GM19035 (cell line): Measurements from ENCODE around the gene LILRA1.
A peak's percentile ranks its signal among the peaks of the same experiment; 100 is the strongest.
"Not testable (repeated sequence)": the region's sequence is repeated elsewhere in the genome, so short reads cannot be mapped to it uniquely, and the experiment has no call there.

Experiments used
- ATAC-seq: cut with Tn5 transposase; IDR thresholded peaks from one replicate; pipeline ENCODE4 v1.9.1; 2021; ENCODE audit not compliant: unreplicated experiment

LILRA1 gene

GRCh38 chr19:54576411-54576976 is 16.9 kb upstream of the LILRA1 start:
- no peak for ATAC-seq

GRCh38 chr19:54577334-54577733 is 16.1 kb upstream of the LILRA1 start:
- no peak for ATAC-seq

- not testable (repeated sequence) for ATAC-seq
Observed at GRCh38 chr19:54578268-54578667, 15.2 kb upstream of the LILRA1 start.

- ATAC-seq, result no peak
Observed at GRCh38 chr19:54586397-54586796, 7.0 kb upstream of the LILRA1 start.

GRCh38 chr19:54587026-54587425 is 6.4 kb upstream of the LILRA1 start:
- no peak for ATAC-seq

- not testable (repeated sequence) for ATAC-seq
Observed at GRCh38 chr19:54593931-54594626, 647 bp downstream of the LILRA1 start.

- no peak for ATAC-seq
Observed at GRCh38 chr19:54594737-54595136, 1.3 kb downstream of the LILRA1 start.

GRCh38 chr19:54595680-54596436 is 2.4 kb downstream of the LILRA1 start:
- ATAC-seq, result not testable (repeated sequence)

- no peak for ATAC-seq
Observed at GRCh38 chr19:54600212-54600611, 6.8 kb downstream of the LILRA1 start.

GRCh38 chr19:54606230-54606629 is 12.8 kb downstream of the LILRA1 start:
- ATAC-seq, result no peak

- ATAC-seq, result peak; percentile 73
Observed at GRCh38 chr19:54606891-54607784, 13.7 kb downstream of the LILRA1 start.

GRCh38 chr19:54607785-54608150 is 14.3 kb downstream of the LILRA1 start:
- ATAC-seq, result no peak

GRCh38 chr19:54608205-54608604 is 14.8 kb downstream of the LILRA1 start:
- no peak for ATAC-seq

- no peak for ATAC-seq
Observed at GRCh38 chr19:54608792-54609191, 15.4 kb downstream of the LILRA1 start.

GRCh38 chr19:54609356-54609791 is 15.9 kb downstream of the LILRA1 start:
- no peak for ATAC-seq

- no peak for ATAC-seq
Observed at GRCh38 chr19:54612428-54612827, 19.0 kb downstream of the LILRA1 start.

- ATAC-seq, result no peak
Observed at GRCh38 chr19:54614726-54615125, 21.3 kb downstream of the LILRA1 start.

GRCh38 chr19:54616057-54616456 is 22.6 kb downstream of the LILRA1 start:
- no peak for ATAC-seq

- ATAC-seq, result peak; percentile 84
Observed at GRCh38 chr19:54616821-54617560, 23.6 kb downstream of the LILRA1 start.

- ATAC-seq, result no peak
Observed at GRCh38 chr19:54620464-54620863, 27.0 kb downstream of the LILRA1 start.
